ENCODE measurements around the gene METTL16.

- no peak for TF ChIP-seq CTCF (IDR thresholded peaks at IDR 0.05; ENCODE audit: poor library complexity)
- TF ChIP-seq EZH2 (IDR thresholded peaks at IDR 0.05; ENCODE audit: borderline replicate concordance): no peak
- TF ChIP-seq EZH2phosphoT487 (IDR thresholded peaks at IDR 0.05; ENCODE audit: low read depth, severe bottlenecking, unreplicated experiment): no peak
Measured at GRCh38 chr17:2436316-2436905, 75.3 kb downstream of the METTL16 start.
